NT2/D1 (cell line): ENCODE results near the gene PIGS.

Experiments used
- YY1 ChIP-seq: IDR thresholded peaks from 2 replicates; pipeline ENCODE4 v1.6.1; 2011; ENCODE audit not compliant: insufficient read length, insufficient read depth
- ZNF274 ChIP-seq: IDR thresholded peaks from 2 replicates; pipeline ENCODE4 v1.6.1; 2011; ENCODE audit warnings: mild to moderate bottlenecking, low read depth, low read length

GRCh38 chr17:28505986-28506665 is 65.2 kb downstream of the PIGS start, which contains the start of gene FOXN1:
- no peak for TF ChIP-seq ZNF274
- TF ChIP-seq YY1: no peak
